Measurements from ENCODE around the gene TRABD2A. TPM values are rescaled to one million over a fixed set of nuclear protein-coding genes. Genes with fewer than 3 reads are reported as not detected.

The TRABD2A gene
- total and polyA plus RNA-seq, 2 of the 13 experiments (the other 11 are each of a cell fraction or from before 2014, with no cell fraction given), result 0.15 TPM; not detected in 1

DNA sequence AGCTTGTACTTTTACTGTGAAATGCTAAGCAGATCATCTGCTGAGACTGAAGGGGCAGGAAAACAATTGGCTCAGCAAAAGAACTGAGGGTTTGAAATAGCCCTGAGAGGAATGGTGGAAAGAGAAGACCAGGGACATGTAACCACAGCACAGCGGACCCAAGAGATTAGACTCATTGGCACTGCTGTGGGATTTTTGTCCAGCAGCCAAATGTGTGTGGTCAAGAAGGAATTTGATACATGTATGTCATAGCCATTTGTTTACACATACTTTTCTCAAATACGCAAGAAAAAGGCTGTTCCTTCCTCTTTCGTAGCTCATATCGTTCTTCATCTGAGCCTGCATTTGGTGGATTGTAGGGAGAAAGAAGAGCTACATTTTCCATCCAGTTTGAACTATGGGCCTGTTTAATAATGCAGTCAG is 73.8 kb downstream of the TRABD2A start (continued):
- TF ChIP-seq ZC3H13 (CRISPR knock-in tag; IDR thresholded peaks at IDR 0.05) (no peak), NPAS2 (CRISPR knock-in tag; IDR thresholded peaks at IDR 0.05; ENCODE audit: borderline replicate concordance) (no peak)

DNA sequence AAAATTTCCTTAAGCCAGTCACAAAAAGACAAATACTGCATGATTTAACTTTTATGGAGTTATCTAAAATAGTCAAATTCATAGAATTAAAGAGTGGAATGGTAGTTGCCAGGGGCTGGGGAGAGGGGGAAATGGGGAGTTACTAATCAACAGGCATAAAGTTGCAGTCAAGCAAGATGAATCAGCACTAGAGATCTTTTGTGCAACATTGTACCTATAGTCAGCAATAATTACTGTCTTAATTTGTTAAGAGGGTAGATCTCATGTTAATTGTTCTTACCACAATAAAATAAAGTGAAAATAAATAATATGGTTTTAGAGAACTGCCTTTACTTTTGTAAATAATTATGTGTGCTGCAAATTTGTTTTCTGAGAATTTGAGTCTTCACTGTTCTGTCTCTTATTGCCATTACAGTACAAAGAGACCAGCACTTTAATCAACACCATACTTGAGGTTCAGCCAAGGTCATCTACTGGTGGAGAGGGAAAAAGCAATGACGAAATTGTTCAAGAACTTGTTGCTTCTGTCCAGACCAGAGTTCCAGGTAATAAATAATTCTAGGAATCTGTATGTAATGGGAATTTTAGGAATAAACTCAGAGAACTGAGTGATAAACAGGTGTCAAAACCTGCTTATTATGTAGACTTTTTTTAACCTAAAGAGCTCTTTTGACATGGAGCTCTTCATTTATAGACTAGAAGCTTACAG is 75.5 kb downstream of the TRABD2A start:
- H3K9ac ChIP-seq (ENCODE audit: insufficient read depth, low read depth, low read length), result no peak overlapping the region
- no TSS peak for BruUV-seq (replicated peaks)
- no peaks in the 10 kb centered on the region for H3K36me3 ChIP-seq (replicated peaks in 1 of 2; ENCODE audit: control insufficient read depth in 1 of 2, insufficient read depth in 2 of 2, low read length in 2 of 2)
- CTCF ChIA-PET (ENCODE audit: low intra/inter-chr PET ratio, low total read pairs), result no interaction called here
- no peaks in the 10 kb centered on the region for H3K27me3 ChIP-seq (ENCODE audit: control insufficient read depth in 1 of 2, insufficient read depth in 2 of 2, low read length in 2 of 2)
- intact Hi-C loops (cut with micrococcal nuclease; ENCODE audit: unreplicated experiment), result no loop called here
- no peak overlapping the region for H3K4me3 ChIP-seq (replicated peaks in 1 of 3; ENCODE audit: insufficient read depth in 1 of 3, low read depth in 2 of 3, low read length in 3 of 3)
- in situ Hi-C loops (cut with HindIII; ENCODE audit: extremely low pct_ligation_motif_present, low pct_unique_long_range_greater_than_20kb), result no loop called here
- POLR2A ChIA-PET, result no interaction called here
- H4K20me1 ChIP-seq (ENCODE audit: insufficient read depth, low read length), result no peaks in the 10 kb centered on the region
- H3K27ac ChIP-seq (ENCODE audit: extremely low read length, insufficient read depth, low read length), result no peak overlapping the region
- ATAC-seq (no peak), DNase-seq (ENCODE audit: low spot score) (no peak), FAIRE-seq (no peak)
- WGBS (ENCODE audit: low lambda C conversion rate), result 0% methylated on average over 1 of the region's 1 CpG
- no peak overlapping the region for H2AFZ ChIP-seq (ENCODE audit: low read length)
- no peaks in the 10 kb centered on the region for H3K9me3 ChIP-seq (ENCODE audit: low read length)
- TF ChIP-seq, protein P1, sequence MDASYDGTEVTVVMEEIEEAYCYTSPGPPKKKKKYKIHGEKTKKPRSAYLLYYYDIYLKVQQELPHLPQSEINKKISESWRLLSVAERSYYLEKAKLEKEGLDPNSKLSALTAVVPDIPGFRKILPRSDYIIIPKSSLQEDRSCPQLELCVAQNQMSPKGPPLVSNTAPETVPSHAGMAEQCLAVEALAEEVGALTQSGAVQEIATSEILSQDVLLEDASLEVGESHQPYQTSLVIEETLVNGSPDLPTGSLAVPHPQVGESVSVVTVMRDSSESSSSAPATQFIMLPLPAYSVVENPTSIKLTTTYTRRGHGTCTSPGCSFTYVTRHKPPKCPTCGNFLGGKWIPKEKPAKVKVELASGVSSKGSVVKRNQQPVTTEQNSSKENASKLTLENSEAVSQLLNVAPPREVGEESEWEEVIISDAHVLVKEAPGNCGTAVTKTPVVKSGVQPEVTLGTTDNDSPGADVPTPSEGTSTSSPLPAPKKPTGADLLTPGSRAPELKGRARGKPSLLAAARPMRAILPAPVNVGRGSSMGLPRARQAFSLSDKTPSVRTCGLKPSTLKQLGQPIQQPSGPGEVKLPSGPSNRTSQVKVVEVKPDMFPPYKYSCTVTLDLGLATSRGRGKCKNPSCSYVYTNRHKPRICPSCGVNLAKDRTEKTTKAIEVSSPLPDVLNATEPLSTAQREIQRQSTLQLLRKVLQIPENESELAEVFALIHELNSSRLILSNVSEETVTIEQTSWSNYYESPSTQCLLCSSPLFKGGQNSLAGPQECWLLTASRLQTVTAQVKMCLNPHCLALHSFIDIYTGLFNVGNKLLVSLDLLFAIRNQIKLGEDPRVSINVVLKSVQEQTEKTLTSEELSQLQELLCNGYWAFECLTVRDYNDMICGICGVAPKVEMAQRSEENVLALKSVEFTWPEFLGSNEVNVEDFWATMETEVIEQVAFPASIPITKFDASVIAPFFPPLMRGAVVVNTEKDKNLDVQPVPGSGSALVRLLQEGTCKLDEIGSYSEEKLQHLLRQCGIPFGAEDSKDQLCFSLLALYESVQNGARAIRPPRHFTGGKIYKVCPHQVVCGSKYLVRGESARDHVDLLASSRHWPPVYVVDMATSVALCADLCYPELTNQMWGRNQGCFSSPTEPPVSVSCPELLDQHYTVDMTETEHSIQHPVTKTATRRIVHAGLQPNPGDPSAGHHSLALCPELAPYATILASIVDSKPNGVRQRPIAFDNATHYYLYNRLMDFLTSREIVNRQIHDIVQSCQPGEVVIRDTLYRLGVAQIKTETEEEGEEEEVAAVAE (CRISPR knock-in tag; IDR thresholded peaks at IDR 0.05; ENCODE audit: borderline replicate concordance), result no peak
- no peak for TF ChIP-seq TRAFD1 (CRISPR knock-in tag; IDR thresholded peaks at IDR 0.05; ENCODE audit: borderline replicate concordance)
- TF ChIP-seq MAFK (conservative IDR thresholded peaks at IDR 0.05 in 1 of 2, IDR thresholded peaks at IDR 0.05 in 1 of 2; ENCODE audit: low read length in 2 of 2), result peak; percentile 3 to 51; a peak in 2 of 4 replicates
- no peak overlapping the region for H3K4me2 ChIP-seq (ENCODE audit: low read depth, low read length)
- no peaks in the 10 kb centered on the region for H3K4me1 ChIP-seq (ENCODE audit: insufficient read depth, low read length)
- H3K79me2 ChIP-seq (ENCODE audit: insufficient read depth, low read length), result no peaks in the 10 kb centered on the region
